SK-N-MC (cell line): Measurements from ENCODE around the gene NFATC1.

ENCODE experiments used
- EZH2 ChIP-seq: fragments of 200-600 bp; sonication (generic); IDR thresholded peaks from one replicate; pipeline ENCODE4 v1.6.1; 2017; ENCODE audit warnings: antibody characterized with exemption
- FOXP2 ChIP-seq: optimal IDR thresholded peaks from 2 replicates; pipeline ENCODE3; 2011; ENCODE audit warnings: mild to moderate bottlenecking, moderate library complexity; ENCODE audit not compliant: insufficient read depth; ENCODE audit errors: extremely low read length, control extremely low read depth
- POLR2AphosphoS5 ChIP-seq: IDR thresholded peaks from 2 replicates; pipeline ENCODE4 v1.6.1; 2012; ENCODE audit warnings: mild to moderate bottlenecking, low read depth, low read length, borderline replicate concordance

DNA sequence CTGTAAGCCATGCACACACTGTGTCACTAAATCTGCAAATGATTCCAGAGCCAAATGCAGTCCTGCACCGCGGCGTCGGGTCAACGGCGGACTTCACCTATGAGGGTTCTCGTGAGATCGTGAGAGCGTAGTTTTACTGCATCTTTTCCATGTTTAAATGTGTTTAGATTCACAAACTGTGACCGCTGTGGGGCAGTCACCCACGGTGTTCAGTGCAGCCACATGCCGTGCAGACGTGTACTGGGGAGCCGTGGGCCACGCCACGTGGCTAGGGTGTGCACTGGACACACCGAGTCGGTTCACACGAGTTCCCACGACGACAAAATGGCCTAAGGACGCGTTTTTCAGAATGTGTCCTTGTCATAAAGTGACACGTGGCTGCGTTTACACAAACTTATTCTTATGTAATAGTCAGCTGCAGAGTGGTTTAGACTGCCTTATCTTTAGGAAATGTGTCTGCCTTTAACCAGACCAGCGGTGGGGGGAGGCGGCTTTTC lies 34.1 kb downstream of the NFATC1 start:
- TF ChIP-seq EZH2 (no peak), POLR2AphosphoS5 (no peak), FOXP2 (no peak)
